GM20000 (cell line): ENCODE results near the gene PSMC5.
"Not testable (repeated sequence)": the region's sequence is repeated elsewhere in the genome, so short reads cannot be mapped to it uniquely, and the experiment has no call there.

Experiments used
- DNase-seq: peaks from one replicate; pipeline ENCODE4 v3.0.0; 2012; ENCODE audit warnings: low spot score
- TF ChIP-seq, protein P1 (sequence below): IDR thresholded peaks from 2 replicates; pipeline ENCODE4 v1.5.1; 2012; ENCODE audit warnings: mild to moderate bottlenecking, control low read depth; ENCODE audit errors: extremely low read depth, missing control alignments

The PSMC5 gene

DNA sequence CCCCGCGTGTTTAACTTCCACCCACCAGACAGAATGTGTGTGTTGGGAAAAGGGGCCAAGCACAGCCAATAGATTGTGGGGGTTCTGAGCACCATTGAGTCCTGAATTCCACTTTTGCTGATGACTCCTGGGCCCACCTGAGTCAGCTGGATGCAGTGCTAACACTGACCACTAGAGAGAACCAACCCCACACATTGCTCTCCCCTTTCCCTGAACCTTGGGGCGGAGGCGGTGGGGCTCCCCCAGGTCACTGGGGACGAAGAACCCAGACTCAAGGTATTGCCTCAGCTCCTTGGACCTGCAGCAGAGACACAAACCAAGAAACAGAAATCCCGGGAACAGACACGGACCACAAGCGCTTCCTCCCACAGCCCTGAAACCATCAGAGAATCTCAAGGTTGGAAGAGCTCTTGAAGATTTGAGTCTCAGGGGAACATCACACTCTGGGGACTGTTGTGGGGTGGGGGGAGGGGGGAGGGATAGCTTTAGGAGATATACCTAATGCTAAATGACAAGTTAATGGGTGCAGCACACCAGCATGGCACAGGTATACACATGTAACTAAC lies 46.9 kb downstream of the PSMC5 start:
- DNase-seq = not testable (repeated sequence)

DNA sequence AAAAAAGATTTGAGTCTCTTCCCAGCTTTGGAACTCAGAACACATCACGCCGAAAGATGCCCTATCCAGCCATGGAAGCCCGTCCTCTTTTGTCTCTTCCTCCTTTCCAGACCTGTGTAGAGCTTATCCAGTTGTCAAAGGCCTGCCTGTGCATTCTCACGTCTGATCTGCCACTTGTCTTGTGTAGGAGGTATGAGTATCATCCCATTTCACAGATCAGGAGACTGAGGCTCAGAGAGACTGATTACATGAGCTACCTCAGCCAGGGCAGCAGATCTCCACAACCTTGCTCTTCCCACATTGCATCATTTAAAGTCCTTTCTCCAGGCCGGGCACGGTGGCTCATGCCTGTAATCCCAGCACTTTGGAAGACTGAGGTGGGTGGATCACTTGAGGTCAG lies 47.5 kb downstream of the PSMC5 start:
- not testable (repeated sequence) for DNase-seq

DNA sequence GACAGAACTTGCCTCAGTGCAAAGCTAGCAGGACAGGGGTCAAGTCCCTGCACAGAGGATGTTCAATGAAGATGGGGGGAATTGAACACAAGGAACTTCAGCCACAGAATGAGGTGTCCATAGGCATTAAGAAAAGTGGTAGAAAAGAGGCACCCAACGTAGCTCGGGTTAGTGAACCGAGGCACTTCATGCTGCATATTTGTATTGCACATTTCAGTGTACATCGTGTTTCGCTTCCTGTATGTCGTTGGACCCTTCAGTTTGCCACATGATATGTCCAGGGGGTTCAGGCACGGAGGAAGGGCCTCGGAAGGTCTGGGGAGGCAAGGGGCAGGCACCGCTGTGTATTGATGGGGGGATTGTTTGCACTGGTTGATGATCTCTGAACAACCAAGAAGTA lies 51.2 kb downstream of the PSMC5 start:
- DNase-seq = not testable (repeated sequence)

DNA sequence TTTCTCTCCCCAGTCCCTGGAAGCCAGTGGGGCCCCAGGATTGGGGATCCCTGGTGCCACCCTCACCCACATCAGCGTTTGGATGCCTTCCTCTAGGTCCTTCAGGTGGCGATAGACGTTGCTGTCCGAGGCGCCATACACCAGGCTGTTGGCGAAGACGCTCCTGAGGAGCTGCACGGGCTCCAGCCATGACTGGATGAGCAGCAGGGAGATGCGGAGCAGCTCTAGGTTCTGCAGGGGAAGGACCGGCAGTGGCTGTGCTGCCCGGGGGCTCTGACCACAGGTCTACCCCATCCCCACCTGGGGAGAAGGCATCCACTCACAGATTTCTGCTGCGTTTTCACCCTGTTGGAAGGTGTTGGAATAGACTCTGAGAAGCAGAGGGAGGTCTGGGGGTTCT lies 53.5 kb downstream of the PSMC5 start:
- no peak for DNase-seq
- TF ChIP-seq, protein P1, sequence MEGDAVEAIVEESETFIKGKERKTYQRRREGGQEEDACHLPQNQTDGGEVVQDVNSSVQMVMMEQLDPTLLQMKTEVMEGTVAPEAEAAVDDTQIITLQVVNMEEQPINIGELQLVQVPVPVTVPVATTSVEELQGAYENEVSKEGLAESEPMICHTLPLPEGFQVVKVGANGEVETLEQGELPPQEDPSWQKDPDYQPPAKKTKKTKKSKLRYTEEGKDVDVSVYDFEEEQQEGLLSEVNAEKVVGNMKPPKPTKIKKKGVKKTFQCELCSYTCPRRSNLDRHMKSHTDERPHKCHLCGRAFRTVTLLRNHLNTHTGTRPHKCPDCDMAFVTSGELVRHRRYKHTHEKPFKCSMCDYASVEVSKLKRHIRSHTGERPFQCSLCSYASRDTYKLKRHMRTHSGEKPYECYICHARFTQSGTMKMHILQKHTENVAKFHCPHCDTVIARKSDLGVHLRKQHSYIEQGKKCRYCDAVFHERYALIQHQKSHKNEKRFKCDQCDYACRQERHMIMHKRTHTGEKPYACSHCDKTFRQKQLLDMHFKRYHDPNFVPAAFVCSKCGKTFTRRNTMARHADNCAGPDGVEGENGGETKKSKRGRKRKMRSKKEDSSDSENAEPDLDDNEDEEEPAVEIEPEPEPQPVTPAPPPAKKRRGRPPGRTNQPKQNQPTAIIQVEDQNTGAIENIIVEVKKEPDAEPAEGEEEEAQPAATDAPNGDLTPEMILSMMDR = no peak

DNA sequence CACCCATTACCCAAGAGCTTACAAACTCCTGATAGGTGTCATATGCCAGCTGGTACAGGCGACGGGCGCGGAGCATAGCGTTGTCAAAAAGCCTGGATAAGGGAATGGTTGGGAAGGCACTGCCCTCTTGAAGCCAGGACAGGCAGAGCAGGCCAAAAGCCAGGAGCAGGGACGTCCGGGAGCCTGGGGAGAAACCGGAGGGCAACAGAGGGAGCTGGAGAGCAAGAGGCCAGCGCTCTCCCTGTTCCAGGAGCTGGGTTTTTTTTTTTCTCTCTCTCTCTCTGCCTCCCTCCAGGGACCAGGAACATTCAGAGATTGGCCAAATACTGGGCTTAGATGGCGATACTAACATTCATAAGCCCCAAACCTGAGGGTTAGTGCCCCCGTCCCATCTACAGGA lies 54.1 kb downstream of the PSMC5 start:
- DNase-seq = not testable (repeated sequence)
